Measurements from ENCODE around the gene CDK15.

GRCh38 chr2:201936817-201937216 is 130.5 kb downstream of the CDK15 start:
- no peak for TF ChIP-seq CTCF (IDR thresholded peaks at IDR 0.05)
- TF ChIP-seq EZH2 (IDR thresholded peaks at IDR 0.05; ENCODE audit: borderline replicate concordance, insufficient read depth, low read depth, low read length, poor library complexity, severe bottlenecking): no peak

Data from B cell (primary cell).